Stimulated activated CD4-positive, alpha-beta T cell treated with anti-CD3 and anti-CD28 coated beads, Interleukin-1b, Interleukin-23, amount 100 ng/mL, for 48 hours (primary cell): ENCODE data around the gene KANSL1.
A peak's percentile ranks its signal among the peaks of the same experiment; 100 is the strongest.
"Not testable (repeated sequence)": the region's sequence is repeated elsewhere in the genome, so short reads cannot be mapped to it uniquely, and the experiment has no call there.

Experiments used
- DNase-seq: peaks from one replicate; pipeline ENCODE4 v3.0.0-alpha.2; 2020

KANSL1 gene

GRCh38 chr17:46192439-46193150 is 634 bp downstream of the KANSL1 start:
- peak; percentile 63 for DNase-seq

- DNase-seq: no peak
Observed at GRCh38 chr17:46192189-46192438, 1.1 kb downstream of the KANSL1 start.

- no peak for DNase-seq
Observed at GRCh38 chr17:46191322-46192188, 1.7 kb downstream of the KANSL1 start.

GRCh38 chr17:46190763-46191162 is 2.5 kb downstream of the KANSL1 start:
- DNase-seq: no peak

DNA sequence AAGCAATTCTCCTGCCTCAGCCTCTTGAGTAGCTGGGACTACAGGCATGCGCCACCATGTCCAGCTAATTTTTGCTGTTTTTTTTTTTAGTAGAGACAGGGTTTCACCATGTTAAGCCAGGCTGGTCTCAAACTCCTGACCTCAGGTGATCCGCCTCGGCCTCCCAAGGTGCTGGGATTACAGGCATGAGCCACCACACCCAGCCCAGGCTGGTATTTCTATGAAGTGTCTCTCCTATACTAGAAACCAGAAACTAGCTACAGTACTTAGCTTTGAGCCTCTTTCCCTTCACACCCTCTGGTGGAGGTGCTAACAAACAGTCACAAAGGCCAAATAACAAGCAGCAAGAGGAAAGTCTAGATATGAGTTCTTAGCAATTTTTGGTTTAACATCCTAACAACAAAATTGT is 6.4 kb downstream of the KANSL1 start:
- peak; percentile 28 for DNase-seq

GRCh38 chr17:46184696-46185095 is 8.5 kb downstream of the KANSL1 start:
- no peak for DNase-seq

- not testable (repeated sequence) for DNase-seq
Observed at GRCh38 chr17:46183383-46183782, 9.8 kb downstream of the KANSL1 start.

DNA sequence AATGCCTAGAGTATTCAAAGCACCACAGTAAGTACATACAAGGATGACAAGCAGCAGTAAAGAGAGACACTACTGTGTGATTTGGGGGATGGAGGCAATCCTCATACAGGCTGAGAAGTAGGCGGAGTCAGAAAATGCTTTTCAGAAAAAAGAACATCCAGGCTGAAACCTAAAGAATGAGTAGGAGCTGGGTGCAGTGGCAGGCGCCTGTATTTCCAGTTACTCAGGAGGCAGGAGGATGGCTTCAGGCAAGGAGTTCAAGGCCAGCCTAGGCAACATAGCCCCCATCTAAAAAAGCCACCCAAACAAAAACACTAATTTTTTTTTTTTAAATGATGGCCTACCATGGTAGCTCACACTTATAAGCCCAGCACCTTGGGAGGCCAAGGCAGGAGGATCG is 10.3 kb downstream of the KANSL1 start:
- no peak for DNase-seq

DNA sequence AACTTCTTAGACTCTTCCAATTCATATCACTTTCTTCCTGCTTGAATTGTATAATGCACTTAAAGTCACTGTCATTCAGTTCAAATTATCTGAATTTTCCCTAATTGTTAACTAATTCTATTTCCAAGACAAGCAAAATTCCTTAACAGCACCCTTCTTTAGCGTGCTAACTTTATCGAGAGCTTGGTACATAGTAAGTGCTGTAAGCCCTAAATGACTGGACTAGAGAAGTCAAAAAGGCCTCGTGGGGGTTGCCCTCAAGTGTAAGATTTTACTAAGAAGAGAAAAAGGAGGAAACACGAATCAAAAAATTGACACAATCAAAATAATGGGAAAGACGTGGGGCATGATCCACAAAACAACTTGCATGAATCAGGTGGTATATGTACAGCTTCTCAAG is 11.3 kb downstream of the KANSL1 start:
- DNase-seq: no peak

GRCh38 chr17:46181316-46181715 is 11.9 kb downstream of the KANSL1 start:
- DNase-seq: not testable (repeated sequence)

DNA sequence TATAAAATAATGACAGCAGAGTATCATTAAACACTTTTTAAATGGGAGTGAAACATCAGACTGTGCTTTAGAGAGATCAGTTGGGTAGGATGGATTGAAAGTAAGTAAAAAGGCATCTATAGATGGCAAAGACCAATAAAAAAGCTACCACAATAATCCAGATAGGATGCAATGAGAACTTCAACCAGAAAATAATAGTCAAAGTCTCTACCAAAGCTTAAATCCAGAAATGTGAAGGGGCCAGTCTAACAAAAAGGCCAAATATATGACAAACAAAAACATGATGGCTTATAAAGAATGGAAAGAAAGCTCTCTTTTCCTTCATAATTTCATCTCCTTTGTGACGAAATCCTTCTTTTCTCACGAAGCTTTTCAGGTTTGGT is 12.3 kb downstream of the KANSL1 start:
- no peak for DNase-seq

DNA sequence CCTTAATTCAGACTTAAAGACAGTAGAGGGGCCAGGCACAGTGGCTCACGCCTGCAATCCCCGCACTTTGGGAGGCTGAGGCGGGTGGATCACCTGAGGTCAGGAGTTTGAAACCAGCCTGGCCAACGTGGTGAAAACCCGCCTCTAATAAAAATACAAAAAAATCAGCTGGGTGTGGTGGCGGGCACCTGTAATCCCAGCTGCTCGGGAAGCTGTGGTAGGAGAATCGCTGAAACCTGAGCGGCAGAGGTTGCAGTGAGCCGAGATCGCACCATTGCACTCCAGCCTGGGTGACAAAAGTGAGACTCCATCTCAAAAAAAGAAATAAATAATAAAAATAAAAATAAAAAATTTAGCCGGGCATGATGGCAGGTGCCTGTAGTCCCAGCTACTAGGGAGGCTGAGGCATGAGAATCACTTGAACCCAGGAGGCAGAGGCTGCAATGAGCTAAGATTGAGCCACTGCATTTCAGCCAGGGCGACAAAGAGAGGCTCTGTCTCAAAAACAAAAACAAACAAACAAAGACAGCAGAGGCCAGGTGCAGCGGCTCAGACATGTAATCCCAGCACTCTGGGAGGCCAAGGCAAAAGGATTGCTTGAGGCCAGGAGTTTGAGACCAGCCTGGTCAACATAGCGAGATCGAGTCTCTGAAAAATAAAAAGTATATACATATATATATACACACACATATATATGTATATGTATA is 12.9 kb downstream of the KANSL1 start:
- DNase-seq: not testable (repeated sequence)

GRCh38 chr17:46179375-46179999 is 13.7 kb downstream of the KANSL1 start:
- no peak for DNase-seq

GRCh38 chr17:46178550-46179214 is 14.5 kb downstream of the KANSL1 start:
- no peak for DNase-seq

GRCh38 chr17:46176975-46177374 is 16.3 kb downstream of the KANSL1 start:
- no peak for DNase-seq

GRCh38 chr17:46175891-46176290 is 17.3 kb downstream of the KANSL1 start:
- no peak for DNase-seq

- no peak for DNase-seq
Observed at GRCh38 chr17:46173153-46173552, 20.1 kb downstream of the KANSL1 start.

GRCh38 chr17:46171939-46172338 is 21.3 kb downstream of the KANSL1 start:
- no peak for DNase-seq

GRCh38 chr17:46170639-46171429 is 22.4 kb downstream of the KANSL1 start:
- no peak for DNase-seq

GRCh38 chr17:46169913-46170638 is 23.2 kb downstream of the KANSL1 start:
- DNase-seq: no peak

DNA sequence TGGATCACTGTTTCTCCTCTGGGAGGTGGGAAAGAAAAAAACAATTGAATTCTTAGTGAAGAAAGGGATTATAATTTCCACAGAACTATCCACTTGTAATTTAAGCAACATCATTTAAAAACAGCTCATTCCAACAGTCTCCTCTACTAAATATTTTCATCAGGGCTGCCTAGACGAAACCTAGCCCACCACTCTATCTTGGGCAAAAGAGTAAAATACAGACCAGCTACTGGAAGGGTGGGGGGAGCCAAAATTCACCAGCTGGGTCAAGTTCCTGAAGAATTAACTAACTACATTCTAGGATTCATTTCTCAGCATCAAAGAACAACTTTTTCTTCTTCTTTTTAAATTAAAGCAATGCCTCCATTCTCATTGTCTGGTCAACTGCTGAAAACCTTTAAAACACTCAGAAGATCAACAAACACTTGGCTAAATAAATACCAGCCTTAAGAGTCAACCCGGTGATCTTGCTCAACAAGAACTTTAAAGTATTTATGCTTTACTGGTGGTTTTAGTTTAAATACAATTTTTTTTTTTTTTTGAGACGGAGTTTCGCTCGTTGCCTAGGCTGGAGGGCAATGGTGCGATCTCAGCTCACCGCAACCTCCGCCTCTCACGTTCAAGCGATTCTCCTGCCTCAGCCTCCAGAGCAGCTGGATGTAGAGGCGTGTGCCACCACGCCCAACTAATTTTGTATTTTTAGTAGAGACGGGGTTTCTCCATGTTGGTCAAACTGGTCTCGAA is 25.2 kb downstream of the KANSL1 start:
- no peak for DNase-seq
